Activated naive CD8-positive, alpha-beta T cell treated with anti-CD3 and anti-CD28 coated beads, Interleukin-2, amount 10 ng/mL, durations not matched to agents 7 days and 5 days (primary cell): Measurements from ENCODE around the gene PARVB. TPM values are rescaled to one million over a fixed set of nuclear protein-coding genes. Genes with fewer than 3 reads are reported as not detected.
"Not testable (repeated sequence)": the region's sequence is repeated elsewhere in the genome, so short reads cannot be mapped to it uniquely, and the experiment has no call there.

ENCODE experiments used
- ATAC-seq: fragments of 150-1000 bp; cut with Tn5 transposase; one replicate; pipeline ENCODE4 v1.10.0; 2021; ENCODE audit warnings: low read depth, moderate library complexity
- POLR2A ChIA-PET: fragments of 350-600 bp; sonication (Branson Sonifier 250); formaldehyde crosslinking; loops from one replicate; lab custom pipeline; 2021; ENCODE audit warnings: antibody characterized with exemption; lab: Charles Lee
- DNase-seq: peaks from one replicate; pipeline ENCODE4 v3.0.0; 2021
- H3K27ac Mint-ChIP-seq: one replicate; pipeline ENCODE4 v1.8.0; 2022; ENCODE audit warnings: mild to moderate bottlenecking, mixed read lengths
- H3K27me3 Mint-ChIP-seq: one replicate; pipeline ENCODE4 v1.8.0; 2022; ENCODE audit warnings: mild to moderate bottlenecking, moderate library complexity, mixed read lengths
- H3K36me3 Mint-ChIP-seq: one replicate; pipeline ENCODE4 v1.8.0; 2021; ENCODE audit warnings: mild to moderate bottlenecking, mixed read lengths
- H3K4me1 Mint-ChIP-seq: one replicate; pipeline ENCODE4 v1.8.0; 2021; ENCODE audit warnings: mixed read lengths
- H3K4me3 Mint-ChIP-seq: one replicate; pipeline ENCODE4 v1.8.0; 2022; ENCODE audit warnings: mild to moderate bottlenecking, moderate library complexity, mixed read lengths
- H3K9me3 Mint-ChIP-seq: one replicate; pipeline ENCODE4 v1.8.0; 2021; ENCODE audit warnings: mixed read lengths
- total RNA-seq, 2 experiments: library from RNA; stranded (reverse); gene quantifications; one replicate each; pipeline ENCODE4 v1.2.3, GENCODE V29; 2021

The PARVB gene
- total RNA-seq, 2 experiments from 2014 or later, result 39.6 to 40.7 TPM

DNA sequence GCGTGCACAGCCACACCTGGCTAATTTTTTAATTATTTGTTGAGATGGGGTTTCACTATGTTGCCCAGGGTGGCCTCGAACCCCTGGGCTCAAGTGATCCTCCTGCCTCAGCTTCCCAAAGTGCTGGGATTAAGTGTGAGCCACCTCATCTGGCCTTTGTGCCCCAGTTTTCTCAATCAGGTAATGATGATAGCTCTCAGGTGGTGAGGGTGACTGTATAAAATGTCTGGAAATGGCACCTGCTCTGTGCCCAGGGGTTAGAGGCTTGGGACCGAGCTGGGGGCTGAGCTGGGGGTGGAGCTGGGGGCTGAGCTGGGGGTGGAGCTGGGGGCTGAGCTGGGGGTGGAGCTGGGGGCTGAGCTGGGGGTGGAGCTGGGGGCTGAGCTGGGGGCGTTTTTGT is 32.5 kb downstream of the PARVB start:
- H3K27ac Mint-ChIP-seq, ATAC-seq, DNase-seq, H3K9me3 Mint-ChIP-seq, H3K4me3 Mint-ChIP-seq, H3K27me3 Mint-ChIP-seq: not testable (repeated sequence)
- Mint-ChIP-seq H3K36me3 (peaks cover 15% of the 10 kb centered on the region), H3K4me1 (peaks cover 13% of the 10 kb centered on the region)
- POLR2A ChIA-PET, result interaction anchor here (0.9 kb wide), 1 partner anchor 20 kb away, joined by 3 read pairs; no protein-coding TSS in a partner anchor

GRCh38 chr22:44057401-44057987 is 33.4 kb downstream of the PARVB start:
- POLR2A ChIA-PET, result interaction anchor here (0.9 kb wide), 1 partner anchor 20 kb away, joined by 3 read pairs; no protein-coding TSS in a partner anchor
- H3K9me3 Mint-ChIP-seq, result peaks cover 7% of the 10 kb centered on the region
- no peak overlapping the region for H3K4me3 Mint-ChIP-seq
- DNase-seq, result no peak
- peaks cover 8% of the 10 kb centered on the region for H3K4me1 Mint-ChIP-seq
- H3K27me3 Mint-ChIP-seq, result no peaks in the 10 kb centered on the region
- no peak for ATAC-seq
- H3K36me3 Mint-ChIP-seq, result peaks cover 15% of the 10 kb centered on the region
- H3K27ac Mint-ChIP-seq, result no peak overlapping the region

- Mint-ChIP-seq H3K4me3 (no peak overlapping the region), H3K27ac (peak overlapping the region; percentile 44), H3K36me3 (peaks cover 15% of the 10 kb centered on the region), H3K27me3 (no peaks in the 10 kb centered on the region), H3K9me3 (peaks cover 7% of the 10 kb centered on the region), H3K4me1 (peaks cover 22% of the 10 kb centered on the region)
- no peak for DNase-seq
- no peak for ATAC-seq
- POLR2A ChIA-PET, result no interaction called here
Observed at GRCh38 chr22:44063462-44064371, 39.6 kb downstream of the PARVB start.

- H3K4me3 Mint-ChIP-seq, result no peak overlapping the region
- H3K4me1 Mint-ChIP-seq, result peaks cover 20% of the 10 kb centered on the region
- POLR2A ChIA-PET, result no interaction called here
- H3K27ac Mint-ChIP-seq, result no peak overlapping the region
- no peaks in the 10 kb centered on the region for H3K9me3 Mint-ChIP-seq
- ATAC-seq (no peak), DNase-seq (no peak)
- no peaks in the 10 kb centered on the region for H3K36me3 Mint-ChIP-seq
- H3K27me3 Mint-ChIP-seq, result no peaks in the 10 kb centered on the region
Observed at GRCh38 chr22:44067033-44067432, 42.9 kb downstream of the PARVB start.

DNA sequence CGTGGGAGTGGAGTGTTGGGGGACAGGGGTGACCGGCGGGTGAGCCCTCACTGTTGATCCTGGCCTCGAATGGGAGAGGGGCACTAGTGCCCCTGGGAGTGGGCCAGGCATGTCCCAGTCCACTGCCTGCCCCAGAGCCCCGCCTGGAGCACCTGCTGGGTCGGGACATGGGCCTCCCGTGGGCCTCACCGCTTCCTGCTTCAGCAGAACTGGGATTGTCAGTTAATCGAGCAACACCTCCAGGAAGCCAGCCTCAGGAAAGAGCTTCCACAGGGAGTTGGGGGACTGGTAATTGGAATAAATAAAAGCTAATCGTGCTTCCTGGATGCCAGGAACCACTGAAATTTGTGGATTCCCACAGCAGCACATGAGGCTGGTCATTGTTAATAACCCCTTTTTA is 43.8 kb downstream of the PARVB start:
- no peaks in the 10 kb centered on the region for H3K36me3 Mint-ChIP-seq
- no peak overlapping the region for H3K27ac Mint-ChIP-seq
- no peak for DNase-seq
- H3K4me3 Mint-ChIP-seq, result no peak overlapping the region
- no peaks in the 10 kb centered on the region for H3K27me3 Mint-ChIP-seq
- peaks cover 20% of the 10 kb centered on the region for H3K4me1 Mint-ChIP-seq
- H3K9me3 Mint-ChIP-seq, result no peaks in the 10 kb centered on the region
- no peak for ATAC-seq
- POLR2A ChIA-PET, result interaction anchor here (1.0 kb wide), 1 partner anchor 41 kb away, joined by 3 read pairs; no protein-coding TSS in a partner anchor

- ATAC-seq, result no peak
Observed at GRCh38 chr22:44068422-44069191, 44.5 kb downstream of the PARVB start.

DNA sequence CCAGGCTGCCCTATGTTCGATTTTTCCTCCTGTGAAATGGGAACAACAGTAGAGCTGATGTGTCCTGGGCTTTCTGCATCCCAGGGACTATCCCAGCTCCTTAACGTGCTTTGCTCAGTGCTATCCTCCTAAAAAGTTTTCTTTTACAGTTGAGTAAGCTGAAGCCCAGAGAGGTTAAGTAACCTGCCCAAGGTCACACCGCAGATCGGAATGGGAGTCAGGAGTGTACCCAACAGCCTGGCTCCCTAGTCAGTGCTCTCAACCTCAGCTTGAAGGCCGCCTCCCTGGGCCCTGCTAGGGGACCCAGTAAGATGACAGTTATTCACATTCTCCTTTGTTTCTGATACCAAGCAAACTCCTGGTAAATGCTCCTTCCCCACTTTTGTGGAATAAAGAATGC is 45.9 kb downstream of the PARVB start:
- Mint-ChIP-seq H3K9me3 (no peaks in the 10 kb centered on the region), H3K4me3 (no peak overlapping the region), H3K27ac (no peak overlapping the region), H3K36me3 (no peaks in the 10 kb centered on the region), H3K27me3 (no peaks in the 10 kb centered on the region), H3K4me1 (peaks cover 9% of the 10 kb centered on the region)
- POLR2A ChIA-PET, result no interaction called here
- no peak for DNase-seq
- no peak for ATAC-seq

More at GRCh38 chr22:44068422-44069191, 44.5 kb downstream of the PARVB start:
- H3K4me1 Mint-ChIP-seq, result peaks cover 17% of the 10 kb centered on the region
- POLR2A ChIA-PET, result interaction anchor here (1.0 kb wide), 1 partner anchor 42 kb away, joined by 3 read pairs; no protein-coding TSS in a partner anchor
- H3K27ac Mint-ChIP-seq, result peak overlapping the region; percentile 1
- no peak overlapping the region for H3K4me3 Mint-ChIP-seq
- no peak for DNase-seq
- H3K36me3 Mint-ChIP-seq, result no peaks in the 10 kb centered on the region
- H3K27me3 Mint-ChIP-seq, result no peaks in the 10 kb centered on the region
- no peaks in the 10 kb centered on the region for H3K9me3 Mint-ChIP-seq

GRCh38 chr22:44071781-44072326 is 47.8 kb downstream of the PARVB start:
- Mint-ChIP-seq H3K27ac (no peak overlapping the region), H3K9me3 (no peaks in the 10 kb centered on the region), H3K27me3 (no peaks in the 10 kb centered on the region), H3K4me3 (no peak overlapping the region), H3K4me1 (peaks cover 7% of the 10 kb centered on the region), H3K36me3 (no peaks in the 10 kb centered on the region)
- ATAC-seq (no peak), DNase-seq (no peak)
- POLR2A ChIA-PET, result interaction anchor here (1.3 kb wide), 1 partner anchor 10 kb away, joined by 3 read pairs; no protein-coding TSS in a partner anchor

- ATAC-seq (no peak), DNase-seq (no peak)
- Mint-ChIP-seq H3K36me3 (no peaks in the 10 kb centered on the region), H3K4me3 (no peak overlapping the region), H3K4me1 (no peaks in the 10 kb centered on the region), H3K27me3 (no peaks in the 10 kb centered on the region), H3K9me3 (no peaks in the 10 kb centered on the region), H3K27ac (no peak overlapping the region)
- POLR2A ChIA-PET, result no interaction called here
Observed at GRCh38 chr22:44074337-44074984, 50.4 kb downstream of the PARVB start.

GRCh38 chr22:44075022-44075421 is 50.9 kb downstream of the PARVB start:
- Mint-ChIP-seq H3K4me1 (no peaks in the 10 kb centered on the region), H3K9me3 (no peaks in the 10 kb centered on the region), H3K4me3 (no peak overlapping the region), H3K27me3 (no peaks in the 10 kb centered on the region), H3K27ac (no peak overlapping the region), H3K36me3 (no peaks in the 10 kb centered on the region)
- POLR2A ChIA-PET, result no interaction called here
- ATAC-seq, result no peak
- DNase-seq, result no peak

GRCh38 chr22:44075670-44076069 is 51.6 kb downstream of the PARVB start:
- DNase-seq (no peak), ATAC-seq (no peak)
- H3K36me3 Mint-ChIP-seq, result no peaks in the 10 kb centered on the region
- POLR2A ChIA-PET, result no interaction called here
- H3K4me1 Mint-ChIP-seq, result no peaks in the 10 kb centered on the region
- H3K9me3 Mint-ChIP-seq, result no peaks in the 10 kb centered on the region
- no peak overlapping the region for H3K27ac Mint-ChIP-seq
- H3K4me3 Mint-ChIP-seq, result no peak overlapping the region
- no peaks in the 10 kb centered on the region for H3K27me3 Mint-ChIP-seq

GRCh38 chr22:44076825-44077224 is 52.7 kb downstream of the PARVB start:
- Mint-ChIP-seq H3K9me3 (no peaks in the 10 kb centered on the region), H3K36me3 (no peaks in the 10 kb centered on the region), H3K4me3 (no peak overlapping the region), H3K4me1 (no peaks in the 10 kb centered on the region), H3K27ac (no peak overlapping the region), H3K27me3 (no peaks in the 10 kb centered on the region)
- DNase-seq (no peak), ATAC-seq (no peak)
- POLR2A ChIA-PET, result no interaction called here
